GM12891 (cell line): ENCODE measurements around the gene CCNL2.

Experiments
- PAX5 ChIP-seq: IDR thresholded peaks from 2 replicates; pipeline ENCODE4 v1.6.1; 2011; ENCODE audit warnings: low read length, moderate library complexity, mild to moderate bottlenecking; ENCODE audit not compliant: insufficient read depth, severe bottlenecking
- POLR2A ChIP-seq: IDR thresholded peaks from 2 replicates; pipeline ENCODE4 v1.6.1; 2011; ENCODE audit warnings: low read depth, low read length, control low read depth
- POLR2AphosphoS5 ChIP-seq: IDR thresholded peaks from 2 replicates; pipeline ENCODE4 v1.6.1; 2011; ENCODE audit warnings: low read depth, low read length, control low read depth
- POU2F2 ChIP-seq: IDR thresholded peaks from 2 replicates; pipeline ENCODE4 v1.6.1; 2011; ENCODE audit warnings: low read depth, mild to moderate bottlenecking, control low read depth, low read length, moderate library complexity
- SPI1 ChIP-seq: IDR thresholded peaks from 2 replicates; pipeline ENCODE4 v1.6.1; 2011; ENCODE audit warnings: low read depth, low read length, control low read depth
- TAF1 ChIP-seq: IDR thresholded peaks from 2 replicates; pipeline ENCODE4 v1.6.1; 2011; ENCODE audit warnings: low read depth, low read length, control low read depth

- TF ChIP-seq POLR2A (no peak), TAF1 (no peak), POLR2AphosphoS5 (no peak), PAX5 (no peak), SPI1 (no peak), POU2F2 (peak; percentile 21; the same call in 1 of the 2 replicates)
These were observed 4.5 kb upstream of the CCNL2 start for GRCh38 chr1:1403653-1404052.
